HG03066 (cell line): ENCODE measurements around the gene CSTF3.
A peak's percentile ranks its signal among the peaks of the same experiment; 100 is the strongest.
"Not testable (repeated sequence)": the region's sequence is repeated elsewhere in the genome, so short reads cannot be mapped to it uniquely, and the experiment has no call there.

Experiments used
- ATAC-seq: cut with Tn5 transposase; IDR thresholded peaks from one replicate; pipeline ENCODE4 v1.9.1; 2021; ENCODE audit warnings: low read depth; ENCODE audit not compliant: unreplicated experiment

Gene CSTF3

DNA sequence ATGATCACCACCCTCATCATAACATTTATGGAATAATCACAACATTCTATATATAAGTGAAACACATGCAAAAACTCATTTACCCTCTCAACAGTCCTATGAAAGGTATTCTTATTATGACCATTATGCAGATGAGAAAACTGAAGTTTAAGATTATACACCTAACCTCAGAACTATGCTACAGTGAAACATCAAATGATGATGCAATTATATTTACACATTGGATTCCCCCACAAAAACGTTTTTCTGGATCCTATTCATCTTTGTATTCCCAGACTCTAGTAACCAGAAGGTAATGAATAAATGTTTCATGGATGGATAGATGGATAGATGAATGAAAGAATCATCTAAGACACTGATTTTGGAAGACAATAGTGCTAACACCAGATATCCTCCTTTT, 67.1 kb downstream of the CSTF3 start:
- no peak for ATAC-seq

DNA sequence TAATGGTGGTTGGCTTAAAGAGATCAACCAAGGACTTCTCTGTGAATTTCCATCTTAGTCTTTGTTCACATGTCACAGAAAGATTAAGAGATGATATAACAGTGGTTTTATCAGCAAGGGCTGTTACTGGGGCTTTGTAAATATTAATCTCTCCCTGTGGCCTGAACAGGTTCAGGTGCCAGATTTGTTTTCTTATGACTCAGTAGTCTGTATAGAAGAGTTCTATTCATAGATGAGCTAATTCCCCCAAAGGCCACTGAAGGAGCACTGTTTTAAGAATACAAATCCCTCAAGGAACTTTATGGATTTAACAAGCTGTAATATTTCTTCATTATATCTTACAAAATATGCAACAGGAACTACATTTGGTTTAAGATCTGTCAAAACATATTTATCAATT, 71.5 kb downstream of the CSTF3 start:
- ATAC-seq: no peak

DNA sequence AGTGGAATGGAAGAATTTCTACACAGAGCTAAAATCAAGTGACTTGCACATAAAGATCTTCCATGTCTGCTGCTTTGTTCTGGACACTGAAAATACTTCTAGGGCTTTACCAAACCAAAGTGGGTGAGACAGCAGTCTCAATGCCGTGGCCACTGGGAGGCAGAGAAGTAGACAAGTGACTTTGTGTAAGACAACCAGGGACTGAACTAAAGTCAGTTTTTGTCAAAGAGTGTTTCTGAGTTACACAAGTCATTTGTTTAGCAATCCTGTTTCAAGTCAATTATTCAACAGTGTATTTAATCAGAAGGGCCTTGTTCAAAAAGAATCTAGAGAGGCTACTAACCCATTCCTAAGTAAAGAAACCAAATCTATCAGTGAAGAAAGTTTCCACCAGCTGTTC, 75.3 kb downstream of the CSTF3 start:
- no peak for ATAC-seq

DNA sequence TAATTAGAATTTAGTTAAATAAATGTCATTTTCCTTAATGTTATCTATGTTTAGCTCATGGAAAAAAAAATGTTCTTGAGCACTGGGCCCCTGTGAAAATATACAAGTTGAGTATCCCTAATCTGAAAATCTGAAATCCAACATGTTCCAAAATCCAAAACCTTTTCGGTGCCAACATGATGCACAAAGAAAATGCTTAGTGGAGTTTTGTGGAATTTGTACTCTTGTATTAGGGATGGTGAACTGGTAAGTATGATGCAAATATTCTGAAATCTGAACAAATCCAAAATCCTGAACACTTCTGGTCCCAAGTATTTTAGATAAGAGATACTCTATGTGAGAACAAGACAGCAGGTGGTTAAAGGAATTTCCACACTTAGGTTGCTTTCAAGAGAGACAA, 77.4 kb downstream of the CSTF3 start:
- no peak for ATAC-seq

- no peak for ATAC-seq
These were observed 88.8 kb downstream of the CSTF3 start for GRCh38 chr11:33072465-33072864.

DNA sequence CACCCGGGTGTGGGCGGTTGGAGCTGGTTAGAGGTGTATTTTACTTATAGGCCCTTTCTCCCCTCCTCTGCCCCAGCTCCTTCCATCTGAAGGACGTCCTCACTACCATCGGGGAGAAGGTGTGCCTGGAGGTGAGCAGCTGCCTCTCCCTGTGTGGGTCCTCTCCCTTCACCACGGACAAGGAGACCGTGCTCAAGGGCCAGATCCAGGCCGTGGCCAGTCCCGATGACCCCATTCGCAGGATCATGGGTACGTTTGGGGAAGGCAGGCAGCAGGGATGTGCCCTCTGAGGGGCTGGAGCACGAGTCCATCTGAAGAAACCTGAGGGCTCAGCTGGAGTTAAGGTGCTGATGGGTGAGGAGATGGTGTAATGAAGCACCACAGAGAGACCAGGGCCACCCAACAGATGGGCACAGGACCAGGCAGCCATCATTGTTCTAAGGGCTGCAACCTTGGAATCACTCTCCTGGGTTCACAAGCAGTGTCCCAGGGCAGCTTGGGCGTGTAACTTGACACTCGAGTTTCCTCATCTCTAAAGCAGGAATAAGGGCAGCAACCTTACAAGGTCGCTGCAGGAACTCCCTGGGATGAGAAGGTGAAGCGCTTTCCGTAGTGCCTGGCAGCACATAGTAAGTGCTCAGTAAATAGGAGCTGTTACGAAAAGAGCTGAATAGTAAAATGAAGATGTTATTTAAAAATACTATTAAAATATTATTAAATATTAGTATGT, 92.5 kb downstream of the CSTF3 start:
- ATAC-seq: no peak

DNA sequence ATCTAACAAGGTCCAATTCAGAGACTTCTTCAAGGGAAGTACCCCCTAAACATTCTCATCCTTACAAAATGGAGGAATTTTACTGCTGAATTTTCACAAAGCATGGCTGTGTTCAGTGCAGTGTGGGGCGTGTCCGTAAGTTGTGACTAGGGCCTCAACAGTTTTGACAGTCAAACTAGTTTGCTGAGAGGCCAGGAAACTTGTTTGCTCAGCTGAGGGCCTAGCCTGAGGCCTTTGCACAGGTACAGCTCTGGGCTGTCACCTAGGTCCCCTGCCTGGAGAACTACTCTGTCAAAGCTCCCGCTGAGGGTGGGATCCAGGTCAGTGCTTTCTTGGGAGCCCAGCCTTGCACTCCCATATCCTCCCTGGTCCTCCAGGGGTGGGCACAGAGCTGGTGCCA, 94.0 kb downstream of the CSTF3 start:
- ATAC-seq: no peak

DNA sequence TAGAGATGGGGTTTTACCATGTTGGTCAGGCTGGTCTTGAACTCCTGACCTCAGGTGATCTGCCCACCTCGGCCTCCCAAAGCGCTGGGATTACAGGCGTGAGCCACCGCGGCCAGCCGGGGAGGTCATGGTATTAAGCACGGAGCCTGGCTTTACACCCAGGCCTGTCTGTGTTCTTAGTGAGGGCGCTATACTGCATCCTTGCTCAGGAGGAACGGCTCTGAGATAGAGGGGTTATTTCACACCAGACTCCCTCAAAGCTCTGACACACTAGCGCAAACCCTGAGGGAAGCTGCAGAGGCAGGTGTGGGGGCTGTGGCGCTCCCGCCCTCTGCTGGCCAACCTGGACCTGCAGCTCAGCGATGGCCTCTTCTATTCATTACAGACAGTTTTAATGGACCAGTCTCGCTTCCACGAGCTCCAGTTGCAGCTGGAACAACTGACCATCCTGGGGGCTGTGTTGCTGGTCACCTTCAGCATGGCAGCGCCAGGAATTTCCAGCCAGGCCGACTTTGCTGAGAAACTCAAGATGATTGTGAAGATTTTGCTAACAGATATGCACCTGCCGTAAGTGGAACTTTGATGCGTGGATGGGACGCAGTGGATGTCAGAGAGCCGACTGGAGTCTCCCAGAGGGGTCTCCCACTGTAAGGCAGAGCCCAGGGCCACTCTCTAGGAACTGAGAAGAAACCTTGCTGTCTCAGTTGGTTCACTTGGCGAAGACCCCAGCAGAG, 95.7 kb downstream of the CSTF3 start:
- peak; percentile 48 for ATAC-seq

DNA sequence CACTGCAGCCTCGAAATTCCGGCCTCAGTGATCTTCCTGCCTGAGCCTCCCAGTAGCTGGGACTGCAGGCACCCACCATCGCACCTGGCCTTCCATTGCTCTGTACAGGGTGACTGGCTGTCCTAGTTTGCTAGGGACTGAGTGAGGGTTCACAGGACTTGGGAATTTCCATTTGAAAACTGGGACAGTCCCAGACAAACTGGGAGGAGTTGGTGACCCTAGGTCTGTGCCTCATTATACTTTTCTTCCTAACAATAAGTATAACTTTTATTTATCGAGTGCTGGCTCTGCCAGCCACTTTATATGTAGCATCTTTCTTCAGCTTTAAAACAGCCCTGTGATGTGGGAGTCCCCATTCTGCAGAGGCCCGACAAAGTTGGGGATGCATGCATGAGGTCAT, 96.4 kb downstream of the CSTF3 start:
- no peak for ATAC-seq

DNA sequence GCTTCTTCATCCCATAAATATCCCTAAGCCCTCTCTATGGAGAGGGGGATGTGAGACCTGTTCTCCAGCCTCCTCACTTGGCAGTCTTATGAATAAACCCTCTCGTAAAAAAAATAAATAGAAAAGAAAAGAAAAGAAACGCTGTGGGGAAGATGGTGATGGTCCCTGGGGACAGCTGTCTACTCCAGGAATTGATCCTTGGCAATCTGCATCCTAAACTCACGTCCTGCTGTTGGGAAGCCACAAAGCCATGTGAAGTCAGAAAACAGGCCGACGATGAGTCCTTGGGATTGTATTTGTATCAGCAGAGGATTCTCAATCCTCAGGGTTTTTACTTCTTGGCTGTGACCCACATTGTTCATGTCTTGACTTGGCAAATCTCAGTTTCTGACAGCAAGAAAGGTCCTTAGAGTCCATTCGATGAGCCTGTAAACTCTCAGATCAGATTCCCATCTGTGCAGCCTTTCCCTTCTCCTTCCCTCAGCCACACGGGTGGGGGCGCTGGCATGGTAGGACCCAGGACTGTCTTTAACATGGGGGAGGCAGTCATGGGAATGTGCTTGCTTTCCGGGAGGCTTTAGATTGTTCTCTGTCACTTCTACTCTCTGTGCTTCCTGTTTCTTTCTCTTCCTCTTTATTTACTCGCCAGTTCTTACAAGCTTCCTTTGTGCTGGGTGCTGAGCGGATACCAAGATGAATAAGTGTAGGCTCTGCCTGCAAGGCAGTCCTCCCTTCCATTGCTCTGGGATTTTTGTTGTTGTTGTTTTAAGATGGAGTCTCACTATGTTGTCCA, 97.1 kb downstream of the CSTF3 start:
- ATAC-seq: no peak

DNA sequence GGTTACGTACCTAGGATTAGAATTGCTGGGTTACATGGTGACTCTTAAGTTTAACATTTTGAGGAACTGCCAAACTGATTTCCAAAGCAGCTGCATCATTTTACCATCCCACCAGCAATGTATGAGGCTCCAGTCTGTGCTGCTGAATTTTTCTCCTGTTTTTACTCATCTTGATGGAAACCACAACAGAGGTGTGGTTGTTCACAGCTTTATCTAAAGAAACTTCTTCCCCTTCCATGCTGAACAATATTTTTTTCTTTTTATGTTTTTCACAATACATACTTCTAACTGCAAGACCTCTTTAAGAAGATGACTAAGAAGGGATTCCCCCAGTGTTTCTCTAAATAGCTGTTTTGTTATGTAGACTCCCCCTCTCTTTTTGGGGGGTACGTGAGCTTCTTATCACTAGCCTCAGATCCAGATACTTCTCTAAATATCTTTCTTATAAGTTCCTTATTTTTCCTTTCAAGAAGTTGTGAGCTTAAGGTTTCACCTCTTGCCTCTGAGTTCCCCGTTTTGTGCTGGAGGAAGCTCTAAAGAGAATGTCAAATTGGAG, 97.9 kb downstream of the CSTF3 start:
- ATAC-seq: peak; percentile 49

GRCh38 chr11:33062137-33062536, 99.1 kb downstream of the CSTF3 start:
- no peak for ATAC-seq

DNA sequence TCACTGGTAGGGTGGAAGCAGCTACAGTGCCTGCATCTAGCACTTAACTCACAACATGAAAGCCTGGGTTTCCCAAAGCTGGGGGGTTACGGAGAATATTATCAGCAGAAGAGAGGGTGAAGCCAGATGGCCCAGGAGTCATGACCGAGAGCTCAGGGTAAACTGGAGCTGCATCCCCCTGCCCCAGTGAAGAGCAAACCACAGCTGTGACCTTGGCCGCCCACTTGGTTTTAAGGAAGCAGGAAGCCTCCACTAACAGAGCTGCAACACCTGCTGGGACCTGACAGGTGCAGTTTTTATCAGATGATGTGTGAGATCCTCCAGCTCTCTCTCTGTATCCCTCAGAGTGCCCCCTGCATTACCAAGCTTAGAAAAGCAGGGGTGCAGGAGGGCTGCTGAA, 101.0 kb downstream of the CSTF3 start:
- ATAC-seq: no peak

- no peak for ATAC-seq
These were observed 101.8 kb downstream of the CSTF3 start for GRCh38 chr11:33059331-33060007.

DNA sequence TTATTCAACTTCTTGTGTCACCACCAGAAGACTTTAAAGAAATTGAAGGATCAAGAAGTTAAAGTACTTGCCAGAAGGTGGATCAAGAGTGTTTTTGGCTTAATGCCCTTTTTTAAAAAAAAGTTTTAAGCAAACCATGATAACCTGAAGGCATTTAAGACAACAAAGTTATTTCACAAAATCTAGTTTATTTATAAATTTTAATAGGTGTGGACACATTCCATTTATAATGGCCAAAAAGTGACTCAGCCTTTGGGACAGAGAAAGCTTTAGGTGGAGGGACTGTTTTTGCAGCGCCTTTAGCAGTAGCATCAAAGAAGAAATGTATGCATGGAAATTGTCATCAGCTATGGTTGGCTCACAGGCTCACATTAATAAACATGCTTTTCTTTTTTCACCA, 104.0 kb downstream of the CSTF3 start:
- ATAC-seq: no peak

GRCh38 chr11:33055375-33055774, 105.9 kb downstream of the CSTF3 start:
- ATAC-seq: no peak

- ATAC-seq: no peak
These were observed 109.0 kb downstream of the CSTF3 start for GRCh38 chr11:33052231-33052630.

DNA sequence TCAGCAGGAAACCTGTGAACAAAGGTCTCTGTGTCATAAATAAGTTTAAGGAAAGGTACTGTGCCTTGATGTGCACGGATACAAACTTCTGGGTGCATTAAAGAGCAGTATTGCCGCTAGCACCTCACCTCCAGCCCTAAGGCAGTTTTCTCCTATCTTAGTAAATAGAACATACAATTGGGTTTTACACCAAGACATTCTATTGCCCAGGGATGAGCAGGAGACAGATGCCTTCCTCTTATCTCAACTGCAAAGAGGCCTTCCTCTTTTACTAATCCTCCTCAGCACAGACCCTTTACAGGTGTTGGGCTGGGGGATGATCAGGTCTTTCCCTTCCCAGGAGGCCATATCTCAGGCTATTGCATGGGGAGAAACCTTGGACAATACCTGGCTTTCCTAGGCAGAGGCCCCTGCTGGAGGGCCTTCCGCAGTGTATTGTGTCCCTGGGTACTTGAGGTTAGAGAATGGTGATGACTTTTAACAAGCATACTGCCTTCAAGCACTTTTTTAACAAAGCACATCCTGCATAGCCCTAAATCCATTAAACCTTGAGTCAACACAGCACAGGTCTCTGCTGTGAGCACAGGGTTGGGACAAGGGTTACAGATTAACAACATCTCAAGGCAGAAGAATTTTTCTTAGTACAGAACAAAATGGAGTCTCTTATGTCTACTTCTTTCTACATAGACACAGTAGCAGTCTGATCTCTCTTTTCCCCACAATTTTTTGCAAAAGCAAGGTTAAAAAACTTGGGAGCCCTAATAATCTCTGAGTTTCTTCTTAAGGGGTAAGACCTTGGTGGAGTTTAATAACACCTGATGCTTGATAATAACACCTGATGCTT, 111.5 kb downstream of the CSTF3 start:
- ATAC-seq: not testable (repeated sequence)

GRCh38 chr11:33048701-33049100, 112.6 kb downstream of the CSTF3 start:
- ATAC-seq: not testable (repeated sequence)
